NCI-H2081 treated with DMSO at 0.1 percent for 48 hours (cell line): ENCODE results near the gene HRH1.
"Not testable (repeated sequence)": the region's sequence is repeated elsewhere in the genome, so short reads cannot be mapped to it uniquely, and the experiment has no call there.

Source experiments
- DNase-seq: peaks from one replicate; lab custom pipeline; 2025; lab: John Stamatoyannopoulos, UW

The HRH1 gene

GRCh38 chr3:11154036-11154952, at the start of gene HRH1:
TSS of gene HRH1 (plus strand) at chr3:11154493. CDS start at chr3:11259038, 104,545 bp downstream.
- no peak for DNase-seq

GRCh38 chr3:11113316-11113715, 41.0 kb upstream of the HRH1 start:
- not testable (repeated sequence) for DNase-seq

- no peak for DNase-seq
Observed at GRCh38 chr3:11115548-11115947, 38.7 kb upstream of the HRH1 start.

- no peak for DNase-seq
Observed at GRCh38 chr3:11116336-11117059, 37.8 kb upstream of the HRH1 start.

GRCh38 chr3:11117591-11117990, 36.7 kb upstream of the HRH1 start:
- no peak for DNase-seq

GRCh38 chr3:11118181-11118682, 36.1 kb upstream of the HRH1 start:
- DNase-seq, result no peak

- DNase-seq, result no peak
Observed at GRCh38 chr3:11120091-11120805, 34.0 kb upstream of the HRH1 start.

GRCh38 chr3:11126653-11127052, 27.6 kb upstream of the HRH1 start:
- DNase-seq, result no peak

GRCh38 chr3:11128682-11129632, 25.3 kb upstream of the HRH1 start:
- DNase-seq, result no peak

- no peak for DNase-seq
Observed at GRCh38 chr3:11130385-11130784, 23.9 kb upstream of the HRH1 start.

- no peak for DNase-seq
Observed at GRCh38 chr3:11131371-11131770, 22.9 kb upstream of the HRH1 start.

GRCh38 chr3:11131886-11132285, 22.4 kb upstream of the HRH1 start:
- not testable (repeated sequence) for DNase-seq

- no peak for DNase-seq
Observed at GRCh38 chr3:11132861-11133260, 21.4 kb upstream of the HRH1 start.

GRCh38 chr3:11134794-11135193, 19.5 kb upstream of the HRH1 start:
- no peak for DNase-seq

- DNase-seq, result no peak
Observed at GRCh38 chr3:11136116-11136515, 18.2 kb upstream of the HRH1 start.

- DNase-seq, result no peak
Observed at GRCh38 chr3:11136830-11137626, 17.3 kb upstream of the HRH1 start.

- DNase-seq, result no peak
Observed at GRCh38 chr3:11137627-11137959, 16.7 kb upstream of the HRH1 start.

GRCh38 chr3:11138371-11138770, 15.9 kb upstream of the HRH1 start:
- no peak for DNase-seq

- DNase-seq, result no peak
Observed at GRCh38 chr3:11140030-11140712, 14.1 kb upstream of the HRH1 start.

GRCh38 chr3:11140713-11141104, 13.6 kb upstream of the HRH1 start:
- no peak for DNase-seq
